ENCODE data around the gene RFX1. TPM values are rescaled to one million over a fixed set of nuclear protein-coding genes. Genes with fewer than 3 reads are reported as not detected.

Gene RFX1
- total RNA-seq, 4 donors from 2014 or later, result 2.7 to 7.2 (median 4.4) TPM

- Histone ChIP-seq H3K4me1 (peaks cover 25 to 32% of the 10 kb centered on the region in 2 donors), H3K4me3 (no peak overlapping the region), H3K9me3 (no peaks in the 10 kb centered on the region), H3K27ac (no peak overlapping the region), H3K27me3 (no peaks in the 10 kb centered on the region), H3K36me3 (no peaks in the 10 kb centered on the region)
- TF ChIP-seq CTCF (IDR thresholded peaks at IDR 0.05 in 4 of 5, conservative IDR thresholded peaks at IDR 0.05 in 1 of 5), result no peak
- no peak for TF ChIP-seq POLR2A (IDR thresholded peaks at IDR 0.05)
- intact Hi-C loops (cut with DNase I; ENCODE audit: low total_unique reads), result no loop called here
- DNase-seq, result no peak
- in situ Hi-C loops (cut with MboI; ENCODE audit: low sequenced_read_pairs in 4 of 4), result no loop called here
- no peak for ATAC-seq
Measured at GRCh38 chr19:13982773-13983172, 23.3 kb downstream of the RFX1 start.

- ATAC-seq (no peak), DNase-seq (no peak)
- H3K27me3 ChIP-seq, result no peaks in the 10 kb centered on the region
- no peak overlapping the region for H3K27ac ChIP-seq
- no peaks in the 10 kb centered on the region for H3K36me3 ChIP-seq
- in situ Hi-C loops (cut with MboI; ENCODE audit: low sequenced_read_pairs in 4 of 4), result no loop called here
- intact Hi-C loops (cut with DNase I; ENCODE audit: low total_unique reads), result no loop called here
- peaks cover 17 to 27% of the 10 kb centered on the region in 2 donors for H3K4me1 ChIP-seq
- no peaks in the 10 kb centered on the region for H3K9me3 ChIP-seq
- no peak for TF ChIP-seq POLR2A (IDR thresholded peaks at IDR 0.05)
- no peak for TF ChIP-seq CTCF (IDR thresholded peaks at IDR 0.05 in 4 of 5, conservative IDR thresholded peaks at IDR 0.05 in 1 of 5)
- H3K4me3 ChIP-seq, result no peak overlapping the region
Measured at GRCh38 chr19:13981988-13982501, 24.1 kb downstream of the RFX1 start.

GRCh38 chr19:13981467-13981866 lies 24.7 kb downstream of the RFX1 start:
- DNase-seq (no peak), ATAC-seq (no peak)
- H3K27me3 ChIP-seq, result no peaks in the 10 kb centered on the region
- no peak overlapping the region for H3K27ac ChIP-seq
- TF ChIP-seq CTCF (IDR thresholded peaks at IDR 0.05 in 4 of 5, conservative IDR thresholded peaks at IDR 0.05 in 1 of 5) (no peak), POLR2A (IDR thresholded peaks at IDR 0.05) (no peak)
- intact Hi-C loops (cut with DNase I; ENCODE audit: low total_unique reads), result no loop called here
- H3K9me3 ChIP-seq, result no peaks in the 10 kb centered on the region
- H3K36me3 ChIP-seq, result no peaks in the 10 kb centered on the region
- in situ Hi-C loops (cut with MboI; ENCODE audit: low sequenced_read_pairs in 4 of 4), result no loop called here
- H3K4me3 ChIP-seq, result no peak overlapping the region
- H3K4me1 ChIP-seq, result peaks cover 16 to 22% of the 10 kb centered on the region in 2 donors

GRCh38 chr19:13981021-13981420 lies 25.1 kb downstream of the RFX1 start:
- Histone ChIP-seq H3K27me3 (no peaks in the 10 kb centered on the region), H3K9me3 (no peaks in the 10 kb centered on the region), H3K36me3 (no peaks in the 10 kb centered on the region), H3K27ac (no peak overlapping the region), H3K4me1 (peaks cover 16 to 22% of the 10 kb centered on the region in 2 donors), H3K4me3 (no peak overlapping the region)
- TF ChIP-seq CTCF (IDR thresholded peaks at IDR 0.05 in 4 of 5, conservative IDR thresholded peaks at IDR 0.05 in 1 of 5), result no peak
- TF ChIP-seq POLR2A (IDR thresholded peaks at IDR 0.05), result no peak
- DNase-seq (no peak), ATAC-seq (no peak)
- intact Hi-C loops (cut with DNase I; ENCODE audit: low total_unique reads), result no loop called here
- in situ Hi-C loops (cut with MboI; ENCODE audit: low sequenced_read_pairs in 4 of 4), result no loop called here

- in situ Hi-C loops (cut with MboI; ENCODE audit: low sequenced_read_pairs in 4 of 4) (no loop called here), intact Hi-C loops (cut with DNase I; ENCODE audit: low total_unique reads) (no loop called here)
- DNase-seq (no peak), ATAC-seq (no peak)
- Histone ChIP-seq H3K36me3 (no peaks in the 10 kb centered on the region), H3K27ac (no peak overlapping the region), H3K4me1 (peaks cover 16 to 24% of the 10 kb centered on the region in 2 donors), H3K27me3 (no peaks in the 10 kb centered on the region), H3K4me3 (no peak overlapping the region), H3K9me3 (no peaks in the 10 kb centered on the region)
- TF ChIP-seq CTCF (IDR thresholded peaks at IDR 0.05 in 4 of 5, conservative IDR thresholded peaks at IDR 0.05 in 1 of 5), result no peak
- no peak for TF ChIP-seq POLR2A (IDR thresholded peaks at IDR 0.05)
Measured at GRCh38 chr19:13980340-13980739, 25.8 kb downstream of the RFX1 start.

Measured in gastrocnemius medialis (tissue), 4 donors.